Keratinocyte (primary cell): Measurements from ENCODE around the gene ETFA.

Experiments used
- CTCF ChIP-seq, 3 experiments: IDR thresholded peaks in 1 of 3; conservative IDR thresholded peaks in 1 of 3; optimal IDR thresholded peaks in 1 of 3; 2 replicates in 2 of 3; 3 replicates in 1 of 3; pipeline versions ENCODE3 to v1.5.1; 2011; ENCODE audit warnings: low read length in 3 of 3, mild to moderate bottlenecking in 3 of 3, moderate library complexity in 2 of 3, control low read depth in 1 of 3, inconsistent platforms in 1 of 3; ENCODE audit not compliant: insufficient read depth in 2 of 3; ENCODE audit errors: extremely low read depth in 1 of 3
- EZH2 ChIP-seq: IDR thresholded peaks from one replicate; pipeline ENCODE4 v1.6.1; 2012; ENCODE audit warnings: inconsistent platforms, mild to moderate bottlenecking, low read length, moderate library complexity

- TF ChIP-seq CTCF (optimal IDR thresholded peaks at IDR 0.05 in 1 of 3, IDR thresholded peaks at IDR 0.05 in 1 of 3, conservative IDR thresholded peaks at IDR 0.05 in 1 of 3; ENCODE audit: extremely low read depth in 1 of 3, insufficient read depth in 2 of 3, low read length in 3 of 3) (no peak), EZH2 (no peak)
Measured at GRCh38 chr15:76217029-76217881, 94.0 kb downstream of the ETFA start.
